Peyer's patch (tissue), 4 donors: ENCODE results near the gene FOXC2.
A peak's percentile ranks its signal among the peaks of the same experiment; 100 is the strongest.

ENCODE experiments used
- CTCF ChIP-seq, 6 experiments: fragments of 450-650 bp in 4 of 6; fragments of 200-600 bp in 2 of 6; sonication (generic) in 1 of 6; IDR thresholded peaks; one replicate each; pipeline ENCODE4 v1.5.1; 2017 to 2019; ENCODE audit warnings: antibody characterized with exemption in 6 of 6, mild to moderate bottlenecking in 3 of 6, moderate library complexity in 1 of 6
- POLR2A ChIP-seq, 2 donors: fragments of 450-650 bp; IDR thresholded peaks; one replicate each; pipeline ENCODE4 v1.5.1; 2017; ENCODE audit warnings: antibody characterized with exemption in 2 of 2, mild to moderate bottlenecking in 2 of 2, moderate library complexity in 2 of 2

GRCh38 chr16:86575754-86576557 is 9.3 kb downstream of the FOXC2 start:
- TF ChIP-seq CTCF (IDR thresholded peaks at IDR 0.05): peak in 5 of 6 experiments; percentile 8 to 47 (median 42)
- peak in 1 of 2 donors; percentile 43 for TF ChIP-seq POLR2A (IDR thresholded peaks at IDR 0.05)
